Measurements from ENCODE around the gene PDLIM7.

PDLIM7 gene

DNA sequence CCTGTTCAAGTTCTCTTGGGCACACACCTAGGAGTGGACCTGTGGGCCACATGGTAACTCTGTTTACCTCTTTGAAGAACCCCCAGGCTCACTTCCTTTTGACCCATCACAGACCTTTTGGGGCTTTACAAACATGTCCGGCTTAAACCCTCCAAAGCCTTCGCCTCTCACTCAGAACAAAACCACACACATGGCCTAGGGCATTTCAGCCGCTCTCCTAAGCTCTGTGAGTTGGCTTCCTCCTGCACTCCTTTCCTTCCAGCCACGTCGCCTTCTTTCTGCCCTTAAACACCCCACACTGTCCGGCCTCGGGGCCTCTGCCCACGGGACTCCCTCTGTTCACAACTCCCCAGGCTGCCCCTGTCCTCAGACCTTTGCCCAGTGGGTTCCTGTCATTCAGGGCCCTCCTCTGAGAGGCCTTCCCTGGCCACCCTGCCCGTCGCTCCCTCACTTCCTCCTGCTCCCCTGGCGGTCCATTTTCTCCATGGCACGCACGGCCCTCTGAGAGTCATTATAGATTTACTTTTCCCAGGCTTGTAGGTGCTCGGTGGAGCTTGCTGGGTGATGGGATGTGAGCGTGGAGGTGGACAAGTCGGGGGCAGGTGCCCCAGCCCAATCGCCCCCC lies 10.3 kb upstream of the PDLIM7 start:
- in situ Hi-C loops (cut with MboI; ENCODE audit: low sequenced_read_pairs): no loop called here
- Histone ChIP-seq H3K36me3 (replicated peaks) (peaks cover 30% of the 10 kb centered on the region), H3K27me3 (ENCODE audit: low read depth) (no peaks in the 10 kb centered on the region), H3K4me1 (no peaks in the 10 kb centered on the region), H3K9me3 (no peaks in the 10 kb centered on the region), H3K4me3 (no peak overlapping the region)
- no peak for DNase-seq (ENCODE audit: low spot score in 2 of 2)

DNA sequence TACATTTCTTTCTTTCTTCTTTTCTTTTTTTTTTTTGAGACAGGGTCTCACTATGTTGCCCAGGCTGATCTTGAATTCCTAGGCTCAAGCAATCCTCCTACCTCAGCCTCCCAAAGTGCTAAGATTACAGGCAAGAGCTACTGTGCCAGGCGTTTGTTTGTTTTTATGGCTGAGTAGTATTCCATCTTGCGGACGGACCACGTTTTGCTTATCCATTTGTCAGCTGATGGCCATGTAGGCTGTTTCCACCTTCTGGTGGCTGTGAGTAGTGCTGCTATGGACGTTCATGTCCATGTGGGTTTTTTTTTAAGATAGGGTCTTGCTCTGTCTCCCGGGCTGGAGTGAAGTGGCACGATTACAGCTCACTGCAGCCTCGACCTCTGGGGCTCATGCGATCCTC lies 9.8 kb upstream of the PDLIM7 start:
- H3K4me3 ChIP-seq: no peak overlapping the region
- in situ Hi-C loops (cut with MboI; ENCODE audit: low sequenced_read_pairs): no loop called here
- H3K27me3 ChIP-seq (ENCODE audit: low read depth): no peaks in the 10 kb centered on the region
- peaks cover 24% of the 10 kb centered on the region for H3K36me3 ChIP-seq (replicated peaks)
- no peaks in the 10 kb centered on the region for H3K9me3 ChIP-seq
- H3K4me1 ChIP-seq: no peaks in the 10 kb centered on the region
- DNase-seq (ENCODE audit: low spot score in 2 of 2): no peak

DNA sequence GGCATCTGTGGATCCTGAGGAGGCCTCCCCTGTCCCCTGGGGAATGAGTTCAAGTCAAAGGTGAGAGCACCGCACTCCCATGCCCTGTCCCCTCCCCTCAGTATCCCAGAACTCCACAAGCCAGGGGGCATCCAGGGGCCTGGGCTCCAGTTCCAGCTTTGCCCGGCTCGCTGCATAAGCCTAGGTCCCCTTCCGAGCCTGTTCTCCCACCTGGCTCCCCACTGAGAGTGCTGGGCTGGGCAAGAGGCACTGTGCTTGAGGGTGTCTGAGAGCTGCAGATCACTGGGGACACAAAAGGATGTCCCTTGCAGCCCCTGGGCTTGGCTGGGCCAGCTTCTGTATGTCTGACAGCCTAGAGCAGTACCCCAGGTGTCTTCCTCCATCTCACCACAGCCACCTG lies 7.7 kb upstream of the PDLIM7 start:
- Histone ChIP-seq H3K36me3 (replicated peaks) (peaks cover 3% of the 10 kb centered on the region; the same call in 1 of the 2 replicates), H3K4me3 (no peak overlapping the region), H3K9me3 (no peaks in the 10 kb centered on the region), H3K4me1 (no peaks in the 10 kb centered on the region), H3K27me3 (ENCODE audit: low read depth) (no peaks in the 10 kb centered on the region)
- in situ Hi-C loops (cut with MboI; ENCODE audit: low sequenced_read_pairs): no loop called here
- no peak for DNase-seq (ENCODE audit: low spot score in 2 of 2)

DNA sequence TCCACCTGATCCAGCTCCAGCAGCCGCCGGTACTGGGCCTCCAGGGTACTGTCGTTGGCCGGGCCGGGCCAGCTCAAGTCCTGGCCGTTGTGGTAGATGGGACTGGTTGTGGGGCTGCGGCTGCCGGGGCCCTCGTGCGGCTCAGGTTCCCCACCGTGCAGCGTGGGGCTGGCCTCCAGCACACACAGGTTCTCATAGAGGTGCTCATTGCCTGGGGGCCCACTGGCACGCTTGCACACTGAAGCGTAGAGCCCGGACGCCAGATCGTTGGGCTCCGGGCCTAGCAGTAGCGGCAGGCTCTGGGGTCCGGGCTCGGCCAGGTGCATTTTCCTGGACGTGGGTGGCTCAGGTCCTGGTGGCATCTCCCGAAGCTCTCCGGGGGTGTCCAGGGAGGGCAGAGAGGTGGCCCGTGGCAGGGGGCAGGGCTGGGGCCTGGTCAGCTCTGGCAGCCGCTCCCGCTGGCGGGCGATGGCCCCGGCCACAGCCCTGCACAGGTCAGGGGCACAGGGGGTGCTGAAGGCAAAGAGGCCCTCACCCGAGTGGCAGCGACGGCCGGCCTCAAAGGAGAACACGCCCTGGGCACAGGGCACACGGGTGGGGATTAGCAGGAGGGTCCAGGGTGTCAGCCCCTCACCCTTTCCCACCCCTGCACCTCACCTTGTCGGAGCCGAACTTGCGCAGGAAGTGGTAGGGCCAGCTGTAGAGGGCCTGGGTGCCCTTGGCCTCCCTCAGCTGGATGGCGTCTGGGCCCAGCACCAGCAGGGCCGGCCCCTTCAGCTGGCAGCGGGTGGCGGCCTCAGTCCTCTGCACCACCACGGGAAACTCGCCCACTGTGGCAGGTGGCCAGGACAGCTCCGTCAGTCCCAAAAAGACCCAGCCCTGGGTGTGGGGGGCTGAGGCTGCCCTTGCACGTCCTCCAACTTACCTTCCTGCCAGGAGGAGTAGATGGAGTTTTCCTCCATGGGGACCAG lies 7.0 kb upstream of the PDLIM7 start:
- Histone ChIP-seq H3K36me3 (replicated peaks) (no peaks in the 10 kb centered on the region), H3K9me3 (no peaks in the 10 kb centered on the region), H3K27me3 (ENCODE audit: low read depth) (no peaks in the 10 kb centered on the region), H3K4me3 (no peak overlapping the region), H3K4me1 (no peaks in the 10 kb centered on the region)
- in situ Hi-C loops (cut with MboI; ENCODE audit: low sequenced_read_pairs): no loop called here
- DNase-seq (ENCODE audit: low spot score in 2 of 2): no peak

DNA sequence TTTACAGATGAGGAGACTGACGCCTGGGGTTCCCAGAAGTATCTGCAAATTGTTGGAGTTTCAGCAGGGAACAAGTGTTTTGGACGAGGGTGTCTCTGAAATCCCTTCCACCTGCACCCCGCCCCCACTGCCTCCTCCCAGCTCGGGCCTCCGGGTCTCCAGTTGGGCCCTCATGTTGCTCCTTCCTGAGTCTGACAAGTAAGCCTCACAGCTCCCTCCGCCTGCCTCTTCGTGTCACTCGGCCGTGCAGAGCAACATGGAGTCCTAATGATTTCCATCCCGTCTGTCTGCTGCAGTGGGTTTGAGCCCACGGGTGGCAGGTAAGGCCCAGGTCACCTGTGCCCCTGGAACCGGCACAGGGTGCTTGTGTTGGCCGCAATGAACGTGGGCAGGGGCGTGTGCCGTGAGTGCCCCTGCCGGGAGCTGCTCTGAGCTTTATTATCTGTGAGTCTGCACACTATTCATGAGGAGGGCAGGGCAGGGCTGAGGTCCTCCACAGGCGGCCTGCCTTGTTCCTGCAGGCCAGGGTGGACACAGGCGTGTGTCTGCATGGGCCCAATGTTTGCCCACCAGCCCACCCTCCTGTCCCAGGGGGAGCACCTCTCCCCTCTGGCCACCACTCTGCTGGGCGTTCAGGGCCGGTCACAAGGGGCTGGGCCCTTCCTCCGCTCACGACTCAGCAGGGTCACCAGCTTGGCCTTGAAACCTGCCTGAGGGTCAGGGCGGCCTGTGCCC lies 6.1 kb upstream of the PDLIM7 start:
- no peak for DNase-seq (ENCODE audit: low spot score in 2 of 2)
- H3K36me3 ChIP-seq (replicated peaks): no peaks in the 10 kb centered on the region
- H3K4me3 ChIP-seq: no peak overlapping the region

DNA sequence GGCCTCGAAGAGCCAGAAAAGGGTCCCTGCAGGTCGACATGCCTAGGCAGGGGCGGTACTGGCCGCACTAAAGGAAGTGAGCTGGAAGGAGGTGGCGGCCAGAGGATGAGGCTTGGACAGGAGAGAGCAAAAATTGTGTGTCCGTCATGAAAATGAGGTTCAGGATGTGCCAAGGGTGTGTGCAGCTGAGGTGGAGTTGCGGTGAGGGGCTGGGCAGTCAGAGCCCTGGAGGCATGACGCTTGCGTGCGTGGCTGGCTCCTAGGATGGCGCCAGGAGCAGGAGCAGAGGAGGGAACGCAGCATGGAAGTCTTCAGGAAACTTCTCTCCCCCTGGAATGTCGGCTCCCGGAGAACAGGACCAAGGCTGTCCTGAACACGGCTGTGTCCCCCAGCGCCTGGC lies 5.5 kb upstream of the PDLIM7 start:
- Histone ChIP-seq H3K36me3 (replicated peaks) (no peaks in the 10 kb centered on the region), H3K4me3 (no peak overlapping the region), H3K27me3 (ENCODE audit: low read depth) (no peaks in the 10 kb centered on the region), H3K9me3 (no peaks in the 10 kb centered on the region), H3K4me1 (peaks cover 5% of the 10 kb centered on the region)
- in situ Hi-C loops (cut with MboI; ENCODE audit: low sequenced_read_pairs): no loop called here
- DNase-seq (ENCODE audit: low spot score in 2 of 2): no peak

More for the DNA sequence above, 6.1 kb upstream of the PDLIM7 start:
- in situ Hi-C loops (cut with MboI; ENCODE audit: low sequenced_read_pairs): no loop called here
- Histone ChIP-seq H3K27me3 (ENCODE audit: low read depth) (no peaks in the 10 kb centered on the region), H3K9me3 (no peaks in the 10 kb centered on the region), H3K4me1 (no peaks in the 10 kb centered on the region)

DNA sequence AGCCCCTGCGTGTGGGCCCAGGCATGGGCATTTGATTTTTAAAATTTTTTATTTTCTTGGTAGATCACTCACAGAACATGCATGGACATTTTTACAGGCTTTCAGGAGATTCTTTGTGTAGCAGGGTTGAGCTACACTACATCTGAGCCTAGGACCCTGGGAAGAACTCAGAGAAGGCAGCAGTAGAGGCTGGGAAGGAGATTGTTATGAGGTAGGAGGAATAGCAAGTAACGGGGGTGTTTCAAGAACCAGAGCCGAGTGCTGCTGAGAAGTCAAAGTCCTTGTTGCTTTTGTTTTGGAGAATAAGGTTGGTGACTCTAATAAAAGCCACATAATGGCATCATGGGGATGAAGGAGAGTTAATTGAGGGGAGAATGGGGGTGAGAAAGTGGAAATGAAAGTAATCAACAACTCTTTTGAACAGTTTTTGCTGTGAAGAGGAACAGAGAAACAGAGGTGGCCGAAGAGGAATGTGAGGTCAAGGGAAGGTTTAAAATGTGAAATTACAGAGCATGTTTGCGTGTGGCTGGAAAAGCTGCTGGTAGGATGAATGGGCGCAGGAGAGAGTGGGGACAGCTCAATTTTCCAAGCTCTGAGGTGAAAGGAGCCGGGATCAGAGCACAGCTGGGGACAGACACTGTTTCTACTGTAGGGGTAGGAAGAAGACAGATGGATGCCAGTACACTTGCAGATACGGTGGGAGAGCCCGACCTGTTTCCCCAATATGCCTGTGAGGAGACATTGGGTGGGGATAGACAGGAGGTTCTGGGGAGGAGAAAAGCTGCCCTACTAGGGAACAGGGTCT lies 4.7 kb upstream of the PDLIM7 start:
- H3K36me3 ChIP-seq (replicated peaks): no peaks in the 10 kb centered on the region
- in situ Hi-C loops (cut with MboI; ENCODE audit: low sequenced_read_pairs): no loop called here
- no peak for DNase-seq (ENCODE audit: low spot score in 2 of 2)
- H3K9me3 ChIP-seq: no peaks in the 10 kb centered on the region
- H3K4me1 ChIP-seq: peaks cover 7% of the 10 kb centered on the region
- H3K27me3 ChIP-seq (ENCODE audit: low read depth): no peaks in the 10 kb centered on the region
- no peak overlapping the region for H3K4me3 ChIP-seq

DNA sequence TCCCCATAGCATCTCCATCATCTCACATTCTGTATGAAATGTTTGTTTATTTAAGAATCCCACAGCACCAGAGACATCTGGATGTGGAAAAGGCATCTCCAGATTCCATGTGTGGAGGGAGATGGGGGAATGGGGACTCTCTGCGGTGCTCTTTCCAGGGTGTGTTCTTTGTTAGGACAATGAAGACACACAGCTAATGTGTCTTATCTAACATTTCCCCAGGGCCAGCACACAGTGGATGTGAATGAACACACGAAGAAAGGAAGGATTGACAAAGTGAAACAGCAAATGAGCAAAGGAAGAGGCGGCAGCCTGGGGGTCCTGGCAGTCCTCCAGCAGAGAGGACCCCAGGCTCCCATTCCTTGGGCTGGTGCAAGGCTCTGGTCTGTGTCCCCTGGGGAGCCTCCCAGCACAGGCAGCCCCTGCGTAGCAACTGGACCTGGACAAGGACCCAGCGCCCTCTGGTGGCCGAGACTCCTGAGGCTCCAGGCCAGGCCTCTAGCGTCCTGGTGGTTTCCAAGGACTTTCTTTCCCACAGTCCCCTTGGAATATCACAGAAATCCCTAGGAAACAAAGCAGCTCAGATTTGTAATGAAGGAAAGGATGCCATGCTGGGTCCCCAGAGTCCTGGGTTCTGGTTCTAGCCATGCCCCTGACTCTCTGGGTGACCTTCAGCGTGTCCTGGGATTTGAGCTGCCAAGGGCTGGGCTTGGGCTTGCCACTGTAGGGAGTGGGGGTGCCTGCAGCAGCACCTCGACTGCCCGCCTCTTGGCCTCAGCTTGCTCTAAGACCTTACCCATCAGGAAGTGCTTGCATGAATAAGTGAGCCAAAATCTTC lies 3.5 kb upstream of the PDLIM7 start:
- Histone ChIP-seq H3K9me3 (no peaks in the 10 kb centered on the region), H3K36me3 (replicated peaks) (peaks cover 4% of the 10 kb centered on the region), H3K27me3 (ENCODE audit: low read depth) (no peaks in the 10 kb centered on the region), H3K4me3 (no peak overlapping the region), H3K4me1 (peaks cover 14% of the 10 kb centered on the region)
- in situ Hi-C loops (cut with MboI; ENCODE audit: low sequenced_read_pairs): no loop called here
- DNase-seq (ENCODE audit: low spot score in 2 of 2): peak; percentile 75 to 97

DNA sequence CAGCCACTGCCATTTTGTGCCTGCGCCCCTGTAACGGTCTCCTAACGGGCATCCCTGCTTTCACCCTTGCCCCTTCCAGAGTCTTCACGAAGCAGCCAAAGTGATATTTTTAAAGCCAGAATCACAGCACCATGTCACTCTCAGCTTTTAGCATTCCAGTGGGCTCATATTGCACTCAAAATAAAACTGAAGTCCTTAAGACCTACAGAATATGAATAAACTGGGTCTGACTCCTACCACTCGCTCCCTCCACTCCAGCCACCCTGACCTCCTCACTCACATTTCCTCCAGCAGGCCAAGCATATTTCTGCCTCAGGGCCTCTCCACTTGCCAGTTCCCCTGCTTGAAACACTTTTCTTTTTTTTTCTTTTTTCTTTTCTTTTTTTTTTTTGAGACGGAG lies 2.4 kb upstream of the PDLIM7 start:
- Histone ChIP-seq H3K4me1 (peaks cover 24% of the 10 kb centered on the region), H3K27me3 (ENCODE audit: low read depth) (no peaks in the 10 kb centered on the region), H3K36me3 (replicated peaks) (peaks cover 14% of the 10 kb centered on the region), H3K9me3 (no peaks in the 10 kb centered on the region), H3K4me3 (no peak overlapping the region)
- no peak for DNase-seq (ENCODE audit: low spot score in 2 of 2)
- in situ Hi-C loops (cut with MboI; ENCODE audit: low sequenced_read_pairs): no loop called here

DNA sequence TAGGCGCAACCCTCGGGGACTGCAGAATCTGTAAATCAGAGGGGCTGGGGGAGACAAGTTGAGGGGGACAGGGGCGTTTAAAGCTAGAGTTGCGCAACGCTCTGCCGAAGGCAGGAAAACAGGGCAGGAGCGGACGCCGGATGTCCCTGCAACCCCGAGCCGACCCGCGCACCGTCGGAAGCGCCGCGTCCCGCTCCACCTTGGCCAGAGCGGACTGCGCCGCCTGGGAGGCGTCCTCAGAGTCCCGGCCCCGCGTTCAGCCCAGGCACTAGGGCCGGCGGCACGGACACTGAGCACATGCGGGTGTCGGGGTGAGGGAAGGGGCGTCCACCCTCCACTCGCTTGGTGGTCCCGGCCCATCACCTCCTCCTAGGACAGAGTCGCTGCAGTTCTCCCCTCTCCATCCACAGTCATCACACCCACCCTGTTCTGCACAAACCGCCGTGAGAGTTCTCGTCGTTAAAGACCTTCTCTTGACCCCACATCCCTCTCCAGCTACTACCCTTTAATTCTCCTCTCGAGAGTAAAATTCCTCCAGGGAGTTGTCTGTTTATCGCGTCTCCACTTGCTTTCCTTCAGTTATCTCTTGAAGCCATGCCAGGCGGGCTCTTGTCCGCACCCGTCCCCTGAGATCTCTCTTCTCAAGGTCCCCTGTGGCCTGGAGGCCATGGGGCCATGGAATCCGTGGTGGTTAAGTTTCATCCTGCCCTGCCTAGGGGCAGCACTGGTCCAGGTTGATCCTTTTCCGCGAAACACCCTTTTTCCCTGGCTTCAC lies 796 bp upstream of the PDLIM7 start:
- in situ Hi-C loops (cut with MboI; ENCODE audit: low sequenced_read_pairs): no loop called here
- Histone ChIP-seq H3K27me3 (ENCODE audit: low read depth) (no peaks in the 10 kb centered on the region), H3K9me3 (no peaks in the 10 kb centered on the region), H3K4me3 (peak overlapping the region; percentile 71), H3K4me1 (peaks cover 25% of the 10 kb centered on the region), H3K36me3 (replicated peaks) (peaks cover 22% of the 10 kb centered on the region)
- DNase-seq (ENCODE audit: low spot score in 2 of 2): peak in 1 of 2 experiments; percentile 47

DNA sequence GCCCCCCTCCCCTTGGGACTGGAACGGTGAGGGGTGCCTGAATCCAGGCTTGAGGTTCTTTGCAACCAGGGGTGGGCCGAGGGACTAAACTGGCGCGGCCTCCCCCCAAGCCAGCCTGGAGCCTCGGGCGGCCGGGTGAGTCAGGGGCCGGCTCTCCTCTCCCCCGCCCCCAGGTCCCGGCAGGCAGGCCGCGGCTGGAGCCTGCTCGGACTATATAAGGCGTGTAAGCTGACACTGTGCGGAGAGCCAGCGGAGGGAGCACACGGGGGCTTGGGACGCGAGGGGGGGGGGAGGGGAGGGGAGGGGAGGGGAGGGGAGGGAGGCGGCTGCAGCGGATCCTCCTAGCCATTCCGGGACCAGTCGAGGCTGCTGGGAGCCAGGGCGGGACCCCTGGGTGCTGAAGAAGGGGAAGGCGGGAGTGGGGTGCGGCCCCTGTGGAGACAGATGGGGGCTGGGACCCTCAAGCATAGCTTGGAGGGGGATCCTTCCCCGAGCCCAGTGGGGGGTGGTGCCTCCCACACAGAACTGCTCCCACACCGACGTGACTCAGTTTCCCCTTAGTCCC lies 595 bp downstream of the PDLIM7 start:
- DNase-seq (ENCODE audit: low spot score in 2 of 2): peak; percentile 89 to 91
- H3K9me3 ChIP-seq: no peaks in the 10 kb centered on the region
- in situ Hi-C loops (cut with MboI; ENCODE audit: low sequenced_read_pairs): no loop called here
- peaks cover 25% of the 10 kb centered on the region for H3K4me1 ChIP-seq
- H3K4me3 ChIP-seq: peak overlapping the region; percentile 71
- no peaks in the 10 kb centered on the region for H3K27me3 ChIP-seq (ENCODE audit: low read depth)
- H3K36me3 ChIP-seq (replicated peaks): peaks cover 33% of the 10 kb centered on the region
